Small intestine (tissue), 7 donors: ENCODE results near the gene SDHAF1. TPM values are rescaled to one million over a fixed set of nuclear protein-coding genes. Genes with fewer than 3 reads are reported as not detected.

ENCODE experiments used
- DNase-seq, 2 donors: peaks; one replicate each; pipeline versions ENCODE4 v3.0.0 to v3.0.0-alpha.2; 2013
- FAIRE-seq: peaks from 2 replicates; lab custom pipeline; 2012; peaks lifted over from hg19 to GRCh38; lab: Jason Lieb, UNC
- H3K27ac ChIP-seq, 3 donors: one replicate each; pipeline ENCODE4 v1.5.1; 2013; ENCODE audit warnings: low read length in 2 of 3, mild to moderate bottlenecking in 2 of 3, control low read depth in 1 of 3, inconsistent platforms in 1 of 3, low read depth in 1 of 3, moderate library complexity in 1 of 3
- H3K27me3 ChIP-seq, 3 donors: one replicate each; pipeline ENCODE4 v1.6.1; 2013; ENCODE audit warnings: low read length in 3 of 3, inconsistent platforms in 1 of 3; ENCODE audit not compliant: control insufficient read depth in 3 of 3, insufficient read depth in 3 of 3
- H3K36me3 ChIP-seq, 3 donors: one replicate each; pipeline ENCODE4 v1.6.1; 2013; ENCODE audit warnings: low read length in 3 of 3, inconsistent platforms in 1 of 3, low read depth in 1 of 3, mild to moderate bottlenecking in 1 of 3, moderate library complexity in 1 of 3; ENCODE audit not compliant: control insufficient read depth in 3 of 3, insufficient read depth in 2 of 3
- H3K4me1 ChIP-seq, 3 donors: one replicate each; pipeline ENCODE4 v1.6.1; 2013; ENCODE audit warnings: low read length in 2 of 3, inconsistent platforms in 1 of 3, low read depth in 1 of 3, mild to moderate bottlenecking in 1 of 3, moderate library complexity in 1 of 3; ENCODE audit not compliant: control insufficient read depth in 3 of 3, insufficient read depth in 2 of 3
- H3K4me3 ChIP-seq, 3 donors: one replicate each; pipeline ENCODE4 v1.5.1; 2013; ENCODE audit warnings: low read length in 3 of 3, control low read depth in 1 of 3, inconsistent platforms in 1 of 3, low read depth in 1 of 3, mild to moderate bottlenecking in 1 of 3, moderate library complexity in 1 of 3
- H3K9me3 ChIP-seq, 2 donors: one replicate each; pipeline ENCODE4 v1.6.1; 2013; ENCODE audit warnings: low read depth in 1 of 2, low read length in 1 of 2; ENCODE audit not compliant: control insufficient read depth in 2 of 2, insufficient read depth in 1 of 2
- WGBS, 3 donors: extraction: QIAGEN DNeasy Blood & Tissue Kit; methylation state at CpG; one replicate each; pipeline ENCODE4 v1.1.7; 2013; 5-methylcytosine and 5-hydroxymethylcytosine counted together
- polyA plus RNA-seq, 4 donors: library from polyadenylated mRNA; stranded (reverse) in 3 of 4; unstranded in 1 of 4; fragments of 200-250 nt in 3 of 4; fragments of 120-200 nt in 1 of 4; gene quantifications; one replicate each; pipeline versions ENCODE4 v1.2.1 to v1.2.3, GENCODE V29; 2013
- donor health status: healthy with polysubstance abuse.
- donor health status: control.
- donor health status: control.
- donor health status: Bipolar disorder and iron deficiency.
- donor health status: healthy.

Gene SDHAF1
- polyA plus RNA-seq, 4 donors, result 27.8 to 58.4 (median 36.4) TPM

DNA sequence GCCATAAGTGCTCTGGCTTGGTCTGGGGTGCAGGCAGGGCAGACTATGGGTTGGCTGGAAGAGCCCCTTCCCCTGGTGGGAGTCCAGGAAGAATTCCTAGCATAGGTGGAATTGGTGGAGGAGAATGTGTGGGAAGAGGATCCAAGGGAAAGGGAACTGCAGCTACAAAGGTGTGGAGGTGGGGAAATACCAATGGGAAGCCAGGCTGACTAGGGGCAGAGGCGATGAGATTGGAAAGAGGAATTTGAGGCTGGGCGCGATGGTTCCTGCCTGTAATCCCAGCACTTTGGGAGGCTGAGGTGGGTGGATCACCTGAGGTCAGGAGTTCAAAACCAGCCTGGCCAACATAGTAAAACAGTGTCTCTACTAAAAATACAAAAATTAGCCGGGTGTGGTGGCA lies 4.8 kb upstream of the SDHAF1 start:
- FAIRE-seq, result no peak
- Histone ChIP-seq H3K4me3 (no peak overlapping the region), H3K27me3 (peaks cover 0 to 41% (median 5%) of the 10 kb centered on the region in 3 donors), H3K36me3 (no peaks in the 10 kb centered on the region), H3K27ac (no peak overlapping the region), H3K9me3 (peaks cover 0 to 5% of the 10 kb centered on the region in 2 donors), H3K4me1 (peaks cover 0 to 5% (median 3%) of the 10 kb centered on the region in 3 donors)
- 88 to 91% (median 90%) methylated on average over 4 of the region's 4 CpGs for WGBS, 3 donors
- no peak for DNase-seq

GRCh38 chr19:35990771-35991730 lies 3.9 kb upstream of the SDHAF1 start:
- WGBS, 3 donors, result 65 to 78% (median 77%) methylated on average over 10 of the region's 10 CpGs

DNA sequence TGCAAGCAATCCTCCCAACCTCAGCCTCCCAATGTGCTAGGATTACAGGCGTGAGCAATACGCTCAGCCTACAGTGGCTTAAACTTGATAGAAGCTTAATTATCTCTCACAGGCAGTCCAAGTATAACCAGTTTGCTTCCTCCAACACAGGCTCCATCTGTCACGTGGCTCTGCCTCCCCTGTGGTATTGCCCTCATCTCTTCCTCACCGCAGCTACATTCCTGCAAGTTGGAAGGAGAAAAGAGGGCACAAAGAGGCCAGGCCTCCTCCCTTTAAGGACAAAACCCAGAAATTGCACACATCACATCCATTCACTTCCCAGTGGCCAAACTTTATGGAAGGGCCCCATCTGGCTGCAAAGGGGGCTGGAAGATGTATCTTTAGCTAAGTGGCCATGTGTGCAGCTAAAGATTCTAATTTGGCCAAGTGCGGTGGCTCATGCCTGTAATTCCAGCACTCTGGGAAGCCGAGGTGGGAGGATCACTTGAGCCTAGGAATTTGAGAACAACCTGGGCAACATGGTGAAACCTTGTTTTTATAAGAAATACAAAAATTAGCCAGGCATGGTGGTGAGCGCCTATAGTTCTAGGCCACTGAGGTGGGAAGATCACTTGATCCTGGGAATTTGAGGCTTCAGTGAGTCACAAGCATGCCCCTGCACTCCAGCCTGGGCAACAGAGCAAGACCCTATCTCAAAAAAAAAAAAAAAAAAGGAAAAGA lies 3.1 kb upstream of the SDHAF1 start:
- peaks cover 0 to 5% of the 10 kb centered on the region in 2 donors for H3K9me3 ChIP-seq
- no peaks in the 10 kb centered on the region for H3K36me3 ChIP-seq
- 81 to 84% (median 81%) methylated on average over 7 of the region's 7 CpGs for WGBS, 3 donors
- peaks cover 0 to 24% (median 0%) of the 10 kb centered on the region in 3 donors for H3K27me3 ChIP-seq
- peaks cover 2 to 15% (median 6%) of the 10 kb centered on the region in 3 donors for H3K4me1 ChIP-seq
- DNase-seq (no peak), FAIRE-seq (no peak)
- H3K4me3 ChIP-seq, result no peak overlapping the region
- no peak overlapping the region for H3K27ac ChIP-seq

More at GRCh38 chr19:35990771-35991730, 3.9 kb upstream of the SDHAF1 start:
- DNase-seq (no peak), FAIRE-seq (no peak)
- Histone ChIP-seq H3K4me3 (no peak overlapping the region), H3K27ac (no peak overlapping the region), H3K27me3 (peaks cover 0 to 33% (median 4%) of the 10 kb centered on the region in 3 donors), H3K36me3 (no peaks in the 10 kb centered on the region), H3K9me3 (peaks cover 0 to 5% of the 10 kb centered on the region in 2 donors), H3K4me1 (peaks cover 0 to 9% (median 6%) of the 10 kb centered on the region in 3 donors)

DNA sequence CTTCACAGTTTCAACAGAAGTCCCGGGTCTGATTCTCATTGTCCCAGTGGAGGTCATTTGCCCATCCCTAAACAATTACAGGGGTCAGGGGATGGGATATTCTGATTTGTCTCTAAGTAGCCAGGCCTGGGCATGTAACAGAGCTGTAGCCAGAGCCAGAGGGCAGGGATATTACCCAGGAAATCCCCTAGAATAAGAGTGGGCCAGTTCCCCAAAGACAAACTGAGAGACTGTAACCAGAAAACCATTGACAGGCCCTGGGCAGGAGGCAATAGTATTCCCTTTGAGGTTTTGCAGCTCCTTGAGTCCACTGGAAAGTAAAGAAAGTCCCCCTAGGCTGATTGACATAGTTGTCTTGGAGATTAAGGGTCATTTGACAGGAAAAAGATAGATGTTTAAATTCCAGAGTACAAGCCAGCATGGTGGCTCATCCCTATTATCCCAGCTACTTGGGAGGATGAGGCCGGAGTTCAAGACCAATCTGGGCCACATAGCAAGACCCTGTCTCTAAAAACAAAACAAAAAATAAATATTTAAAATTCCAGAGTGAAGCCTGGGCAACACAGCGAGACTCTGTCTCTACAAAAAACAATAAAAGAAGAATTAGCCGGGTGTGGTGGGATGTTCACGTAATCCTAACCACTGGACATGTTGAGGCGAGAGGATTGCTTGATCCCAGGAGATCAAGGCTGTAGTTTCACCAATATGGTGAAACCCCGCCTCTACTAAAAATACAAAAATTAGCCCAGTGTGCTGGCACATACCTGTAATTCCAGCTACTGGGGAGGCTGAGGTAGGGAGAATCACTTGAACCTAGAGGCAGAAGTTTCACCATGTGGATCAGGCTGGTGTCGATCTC lies 1.9 kb upstream of the SDHAF1 start:
- Histone ChIP-seq H3K4me3 (no peak overlapping the region), H3K4me1 (peaks cover 2 to 15% (median 6%) of the 10 kb centered on the region in 3 donors), H3K27ac (no peak overlapping the region), H3K9me3 (peaks cover 0 to 5% of the 10 kb centered on the region in 2 donors), H3K27me3 (peaks cover 0 to 12% (median 0%) of the 10 kb centered on the region in 3 donors), H3K36me3 (peaks cover 0 to 8% (median 5%) of the 10 kb centered on the region in 3 donors)
- DNase-seq (no peak), FAIRE-seq (no peak)
- WGBS, 3 donors, result 88 to 93% (median 90%) methylated on average over 8 of the region's 8 CpGs

GRCh38 chr19:35993923-35994598 lies 927 bp upstream of the SDHAF1 start:
- peak; percentile 57 to 65 for DNase-seq
- H3K27ac ChIP-seq, result no peak overlapping the region

GRCh38 chr19:35996777-35997176 lies 1.8 kb downstream of the SDHAF1 start:
- Histone ChIP-seq H3K27ac (no peak overlapping the region), H3K36me3 (peaks cover 0 to 32% (median 5%) of the 10 kb centered on the region in 3 donors), H3K27me3 (no peaks in the 10 kb centered on the region), H3K4me3 (peak overlapping the region in 1 of 3 donors; percentile 76), H3K4me1 (peaks cover 2 to 15% (median 9%) of the 10 kb centered on the region in 3 donors), H3K9me3 (no peaks in the 10 kb centered on the region)
- DNase-seq (no peak), FAIRE-seq (no peak)
- 70 to 81% (median 75%) methylated on average over 8 of the region's 8 CpGs for WGBS, 3 donors

More at GRCh38 chr19:35993923-35994598, 927 bp upstream of the SDHAF1 start:
- no peak for FAIRE-seq
- 39 to 47% (median 41%) methylated on average over 45 to 49 of the region's 49 CpGs for WGBS, 3 donors
- H3K36me3 ChIP-seq, result peaks cover 0 to 17% (median 5%) of the 10 kb centered on the region in 3 donors
- H3K4me3 ChIP-seq, result peak overlapping the region in 2 of 3 donors; percentile 76 to 83
- H3K9me3 ChIP-seq, result no peaks in the 10 kb centered on the region
- H3K27me3 ChIP-seq, result peaks cover 0 to 6% (median 0%) of the 10 kb centered on the region in 3 donors
- peaks cover 2 to 15% (median 6%) of the 10 kb centered on the region in 3 donors for H3K4me1 ChIP-seq

GRCh38 chr19:36001605-36002004 lies 6.6 kb downstream of the SDHAF1 start:
- H3K9me3 ChIP-seq, result no peaks in the 10 kb centered on the region
- H3K4me3 ChIP-seq, result no peak overlapping the region
- peaks cover 0 to 3% (median 1%) of the 10 kb centered on the region in 3 donors for H3K4me1 ChIP-seq
- no peak for DNase-seq
- H3K36me3 ChIP-seq, result peaks cover 0 to 65% (median 5%) of the 10 kb centered on the region in 3 donors
- 94 to 99% (median 99%) methylated on average over 3 of the region's 3 CpGs for WGBS, 3 donors
- no peak for FAIRE-seq
- H3K27me3 ChIP-seq, result no peaks in the 10 kb centered on the region
- no peak overlapping the region for H3K27ac ChIP-seq
